Epithelial cell of prostate (primary cell): ENCODE results near the gene HYOU1.
"Not testable (repeated sequence)": the region's sequence is repeated elsewhere in the genome, so short reads cannot be mapped to it uniquely, and the experiment has no call there.

Experiments
- DNase-seq: peaks from one replicate; pipeline ENCODE4 v3.0.0-alpha.2; 2011; ENCODE audit warnings: low read depth, low spot score
- H3K27ac ChIP-seq: fragments of 450-650 bp; 2 replicates; pipeline ENCODE4 v1.5.1; 2017; ENCODE audit warnings: mild to moderate bottlenecking

The HYOU1 gene

DNA sequence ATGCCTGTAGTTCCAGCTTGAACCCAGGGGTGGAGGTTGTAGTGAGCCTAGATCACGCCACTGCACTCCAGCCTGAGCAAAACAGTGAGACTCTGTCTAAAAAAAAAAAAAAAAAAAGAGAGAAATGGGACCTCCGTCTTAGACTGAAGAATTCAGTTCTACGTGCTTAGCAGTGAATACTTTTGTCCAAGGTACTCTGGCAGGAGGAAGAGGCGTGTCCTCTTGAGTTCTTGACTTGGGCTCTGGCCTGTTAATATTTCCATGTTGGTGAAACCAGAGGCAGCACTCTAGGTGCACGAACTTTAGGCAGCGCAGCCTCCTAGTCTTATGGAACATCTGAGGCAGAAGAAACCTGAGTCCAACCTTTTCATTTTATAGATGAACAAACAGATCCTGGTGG lies 30.1 kb upstream of the HYOU1 start:
- no peak overlapping the region for H3K27ac ChIP-seq

GRCh38 chr11:119085437-119085847 lies 28.4 kb upstream of the HYOU1 start:
- DNase-seq, result no peak
- peak overlapping the region; percentile 69 for H3K27ac ChIP-seq

More for the DNA sequence above, 30.1 kb upstream of the HYOU1 start:
- no peak for DNase-seq

- DNase-seq, result peak; percentile 59
- peak within 1 kb of the TSS; percentile 69 for H3K27ac ChIP-seq
Observed at GRCh38 chr11:119084663-119085436, 27.8 kb upstream of the HYOU1 start, which contains the start of gene HMBS. Gene HMBS, plus strand, starts transcription at chr11:119084881. Its CDS starts 153 bp downstream, at chr11:119085034.

DNA sequence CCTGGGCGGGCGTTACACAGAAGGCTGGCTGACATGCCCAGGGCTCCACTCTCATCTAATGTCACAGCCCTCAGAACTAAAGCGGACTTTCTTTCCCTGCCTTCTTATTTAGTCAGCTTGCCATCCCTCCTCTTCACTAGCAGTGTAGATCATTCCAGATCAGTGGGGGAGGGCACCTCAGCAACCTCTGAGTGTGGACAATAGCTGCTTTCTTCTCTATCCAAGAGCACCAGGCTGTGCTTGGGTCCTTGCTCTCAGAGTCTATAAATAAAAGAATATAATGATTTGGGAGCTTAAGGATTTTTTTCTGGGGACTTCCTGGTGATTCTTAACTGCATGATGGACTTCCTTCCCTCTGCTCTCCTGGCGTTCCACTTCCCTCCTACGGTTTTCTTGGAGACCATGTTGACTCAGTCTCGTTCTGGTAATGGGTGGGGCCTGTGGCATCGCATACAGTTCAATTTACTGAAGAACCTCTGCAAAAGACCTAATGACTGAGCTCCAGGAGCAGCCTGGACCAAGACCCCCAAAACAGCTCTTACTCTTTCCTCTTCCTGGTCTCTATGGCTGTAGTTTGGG lies 24.8 kb upstream of the HYOU1 start:
- DNase-seq, result no peak
- H3K27ac ChIP-seq, result no peak overlapping the region

DNA sequence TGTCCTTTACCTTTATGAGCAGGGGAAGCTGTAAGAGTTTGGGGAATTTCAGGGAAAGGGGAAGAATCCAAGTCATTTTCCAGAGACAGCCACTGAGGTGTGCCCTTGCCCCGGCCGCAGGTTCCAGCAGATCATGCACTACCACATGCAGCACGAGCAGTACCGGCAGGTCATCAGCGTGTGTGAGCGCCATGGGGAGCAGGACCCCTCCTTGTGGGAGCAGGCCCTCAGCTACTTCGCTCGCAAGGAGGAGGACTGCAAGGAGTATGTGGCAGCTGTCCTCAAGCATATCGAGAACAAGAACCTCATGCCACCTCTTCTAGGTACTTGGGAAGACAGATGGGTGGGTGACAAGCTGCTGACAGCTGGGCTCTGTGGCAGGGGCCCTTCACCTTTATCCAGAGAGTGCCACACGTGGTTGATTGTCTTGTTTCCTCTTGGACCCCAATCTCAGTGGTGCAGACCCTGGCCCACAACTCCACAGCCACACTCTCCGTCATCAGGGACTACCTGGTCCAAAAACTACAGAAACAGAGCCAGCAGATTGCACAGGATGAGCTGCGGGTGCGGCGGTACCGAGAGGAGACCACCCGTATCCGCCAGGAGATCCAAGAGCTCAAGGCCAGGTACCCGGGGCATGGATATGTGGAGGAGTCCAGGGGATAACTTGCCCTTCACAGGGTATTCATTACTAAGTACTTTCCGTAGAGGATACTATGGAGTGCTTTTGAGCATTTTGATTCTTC lies 21.8 kb upstream of the HYOU1 start:
- H3K27ac ChIP-seq, result no peak overlapping the region
- DNase-seq, result no peak

- H3K27ac ChIP-seq, result no peak overlapping the region
- no peak for DNase-seq
Observed at GRCh38 chr11:119077839-119078238, 20.8 kb upstream of the HYOU1 start.

DNA sequence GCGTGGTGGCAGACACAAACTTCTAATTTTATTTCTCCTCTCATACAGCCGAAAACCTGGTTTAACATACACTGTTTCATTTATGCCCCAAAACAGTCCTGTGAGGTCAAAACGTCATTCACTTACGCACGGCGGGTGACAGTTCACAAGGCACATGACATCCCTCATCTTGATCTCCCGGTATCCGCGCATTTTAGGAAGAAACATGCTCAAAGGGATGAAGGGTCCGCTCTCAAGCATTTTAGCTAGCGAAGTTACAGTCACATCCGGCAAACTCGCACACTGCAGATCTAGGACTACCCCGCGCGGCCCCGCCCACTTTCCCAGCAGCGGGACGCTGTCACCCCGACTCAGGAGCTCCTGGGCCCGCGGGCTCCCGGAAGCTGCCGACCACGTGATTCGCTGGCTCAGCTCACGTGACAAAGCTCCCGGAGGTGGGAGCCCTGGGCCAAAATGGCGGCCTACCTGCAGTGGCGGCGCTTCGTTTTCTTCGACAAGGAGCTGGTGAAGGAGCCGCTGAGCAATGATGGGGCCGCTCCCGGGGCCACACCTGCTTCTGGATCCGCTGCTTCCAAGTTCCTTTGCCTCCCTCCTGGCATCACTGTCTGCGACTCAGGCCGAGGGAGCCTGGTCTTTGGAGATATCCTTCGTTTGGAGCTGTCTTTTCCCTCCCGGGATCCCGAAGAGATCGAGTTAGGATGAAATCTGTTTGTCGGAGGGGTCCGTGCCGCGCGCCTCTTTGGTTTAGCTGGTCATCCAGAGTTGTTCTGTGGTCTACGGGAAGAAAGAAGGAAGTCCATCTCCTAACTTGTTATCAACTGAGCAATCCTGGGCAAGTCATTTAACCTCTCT lies 10.6 kb upstream of the HYOU1 start, which contains the start of gene VPS11:
Gene VPS11 (plus strand): TSS at position 448 of the 852 bp plus-strand sequence. CDS start 6 bp downstream, at position 454.
- H3K27ac ChIP-seq, result peak within 1 kb of the TSS; percentile 82
- peak; percentile 75 for DNase-seq

DNA sequence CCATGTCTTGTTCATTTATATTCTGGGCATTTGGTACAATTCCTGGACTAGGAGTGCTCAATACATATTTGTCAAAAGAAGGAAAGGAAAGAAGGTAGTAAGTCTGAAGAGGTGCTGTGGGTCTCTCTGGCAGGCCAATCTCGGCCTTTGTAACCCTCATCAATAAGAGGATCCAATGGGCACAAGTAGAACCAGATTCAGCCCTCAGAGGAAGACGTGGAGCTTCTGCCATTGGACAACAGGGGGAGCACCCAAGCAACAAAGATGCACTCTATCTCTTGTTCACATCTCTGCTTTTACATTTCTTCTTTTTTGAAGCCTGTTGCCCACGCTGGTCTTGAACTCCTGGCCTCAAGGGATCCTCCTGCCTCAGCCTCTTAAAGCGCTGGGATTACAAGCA lies 8.4 kb upstream of the HYOU1 start:
- H3K27ac ChIP-seq, result no peak overlapping the region
- no peak for DNase-seq

- no peak for DNase-seq
- no peak overlapping the region for H3K27ac ChIP-seq
Observed at GRCh38 chr11:119062779-119063178, 5.8 kb upstream of the HYOU1 start.

DNA sequence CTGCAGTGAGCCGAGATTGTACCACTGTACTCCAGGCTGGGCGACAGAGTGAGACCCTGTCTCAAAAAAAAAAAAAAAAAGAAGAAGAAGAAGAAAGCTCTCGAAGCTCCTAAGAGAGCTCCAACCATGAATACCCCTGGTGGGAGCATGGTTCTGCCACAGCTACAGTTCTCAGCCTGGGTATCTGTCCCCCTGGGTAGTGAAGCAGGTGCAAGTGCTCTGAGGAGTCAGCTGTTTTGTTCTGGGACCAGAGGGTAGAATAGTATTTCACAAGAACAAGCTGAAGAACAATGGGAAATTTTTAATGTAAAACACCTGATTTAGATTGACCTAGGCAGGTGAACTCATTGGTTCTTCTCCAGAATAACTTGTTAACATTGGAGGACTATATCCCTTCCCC lies 4.3 kb upstream of the HYOU1 start:
- no peak for DNase-seq
- no peak overlapping the region for H3K27ac ChIP-seq

DNA sequence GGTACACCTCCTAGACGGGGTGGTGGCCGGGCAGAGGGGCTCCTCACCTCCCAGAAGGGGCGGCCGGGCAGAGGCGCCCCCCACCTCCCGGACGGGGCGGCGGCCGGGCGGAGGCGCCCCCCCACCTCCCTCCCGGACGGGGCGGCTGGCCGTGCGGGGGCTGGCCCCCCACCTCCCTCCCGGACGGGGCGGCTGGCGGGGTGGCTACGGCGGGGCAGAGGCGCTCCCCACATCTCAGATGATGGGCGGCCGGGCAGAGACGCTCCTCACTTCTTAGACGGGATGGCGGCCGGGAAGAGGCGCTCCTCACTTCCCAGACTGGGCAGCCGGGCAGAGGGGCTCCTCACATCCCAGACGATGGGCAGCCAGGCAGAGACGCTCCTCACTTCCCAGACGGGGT lies 2.1 kb upstream of the HYOU1 start:
- H3K27ac ChIP-seq, DNase-seq: not testable (repeated sequence)

GRCh38 chr11:119056421-119056999 lies 495 bp downstream of the HYOU1 start:
- no peak for DNase-seq
- H3K27ac ChIP-seq, result peak overlapping the region; percentile 87

- H3K27ac ChIP-seq, result peak overlapping the region; percentile 87
- DNase-seq, result no peak
Observed at GRCh38 chr11:119055901-119056300, 1.1 kb downstream of the HYOU1 start.

DNA sequence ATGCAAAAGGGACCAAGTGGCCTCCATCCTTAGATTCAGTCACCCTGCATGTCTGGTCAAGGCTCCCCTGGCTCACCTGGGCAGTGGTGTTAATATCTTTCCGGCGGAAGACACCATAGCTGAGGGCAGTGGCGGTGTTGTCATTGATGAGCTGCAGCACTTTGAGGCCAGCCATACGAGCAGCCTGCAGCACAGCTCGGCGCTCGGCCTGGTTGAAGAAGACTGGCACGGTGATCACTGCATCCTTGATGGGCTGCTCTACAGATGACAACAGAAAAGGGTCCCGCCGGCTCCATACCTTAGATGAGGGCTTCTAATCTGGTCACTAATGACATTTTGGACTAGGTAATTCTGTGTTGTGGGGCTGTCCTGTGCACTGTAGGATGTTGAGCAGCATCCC lies 2.6 kb downstream of the HYOU1 start:
- no peak for DNase-seq
- H3K27ac ChIP-seq, result no peak overlapping the region

GRCh38 chr11:119052163-119052814 lies 4.7 kb downstream of the HYOU1 start:
- no peak overlapping the region for H3K27ac ChIP-seq
- DNase-seq, result no peak

DNA sequence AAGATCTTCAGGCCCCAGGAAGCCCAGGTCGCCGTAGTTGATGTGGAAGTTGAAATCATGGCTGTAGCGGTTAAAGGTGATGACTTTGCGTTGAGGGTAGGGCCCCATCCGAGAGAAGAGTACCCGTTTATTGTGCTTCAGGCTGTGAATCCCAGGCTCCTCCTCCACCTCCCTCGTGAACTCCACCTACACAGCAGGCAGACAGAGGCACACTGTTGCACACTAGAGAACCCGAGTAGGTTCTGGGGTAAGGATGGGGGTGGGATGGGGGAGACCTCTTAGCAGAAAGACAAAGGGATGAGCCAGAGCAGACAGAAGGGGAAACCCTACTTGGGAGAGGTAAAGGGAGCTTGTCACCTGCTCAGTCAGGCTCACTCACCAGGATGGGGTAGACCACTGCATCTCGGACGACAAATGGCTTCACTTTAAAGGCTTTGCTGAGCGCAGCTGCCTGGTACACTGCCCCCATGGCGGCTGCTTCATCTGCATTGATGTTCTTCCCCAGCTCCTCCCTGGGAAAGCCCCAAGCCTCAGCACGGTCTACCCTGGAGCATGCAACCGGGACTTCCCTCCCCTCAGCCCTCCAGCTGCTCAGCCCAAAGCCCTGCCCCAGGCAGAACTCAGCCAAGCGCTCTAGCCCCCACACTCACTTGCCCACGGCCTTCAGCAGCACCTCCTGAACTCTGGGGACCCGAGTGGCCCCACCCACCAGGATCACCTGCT lies 5.4 kb downstream of the HYOU1 start:
- no peak for DNase-seq
- H3K27ac ChIP-seq, result no peak overlapping the region

DNA sequence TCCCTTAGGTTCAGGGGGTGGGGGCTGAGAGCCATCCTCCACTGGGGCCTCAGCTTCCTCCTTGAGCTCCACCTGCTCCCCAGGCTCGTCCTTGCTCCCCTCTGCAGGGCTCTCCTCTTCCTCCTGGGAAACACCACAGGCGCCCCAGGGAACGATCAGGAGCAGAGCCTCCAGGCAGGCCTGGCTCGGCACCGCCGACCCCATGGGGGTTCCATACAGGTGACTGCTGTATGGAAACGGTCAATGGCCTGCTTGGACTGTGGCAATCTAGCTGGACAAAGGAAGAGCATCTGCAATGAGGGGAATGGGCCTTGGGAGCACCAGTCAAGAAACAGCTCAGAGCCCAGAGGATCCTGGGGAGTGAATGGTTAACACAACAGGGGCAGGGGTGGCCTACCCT lies 7.9 kb downstream of the HYOU1 start:
- no peak for DNase-seq

DNA sequence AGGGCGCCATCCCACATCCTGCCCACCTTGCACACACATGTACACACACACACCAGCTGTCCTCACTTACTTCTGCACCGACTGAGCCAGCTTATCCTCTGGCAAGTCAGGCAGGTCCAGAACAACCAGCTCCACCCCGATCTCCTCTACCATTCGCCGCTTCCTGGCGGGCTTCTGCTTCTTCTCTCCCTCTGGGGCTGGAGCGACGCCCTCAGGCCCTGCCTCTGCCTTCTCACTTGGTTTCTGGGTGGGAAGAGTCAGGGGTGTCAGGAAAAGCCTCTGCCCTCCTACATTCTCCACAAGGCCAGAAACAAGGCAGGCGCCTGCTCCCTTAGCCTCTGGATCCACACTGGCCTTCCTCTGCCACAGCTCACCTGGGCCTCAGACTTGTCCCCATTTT lies 8.4 kb downstream of the HYOU1 start:
- H3K27ac ChIP-seq, result no peak overlapping the region
- no peak for DNase-seq

More for the DNA sequence above, 7.9 kb downstream of the HYOU1 start:
- no peak overlapping the region for H3K27ac ChIP-seq

GRCh38 chr11:119047205-119047604 lies 9.8 kb downstream of the HYOU1 start:
- no peak for DNase-seq
- H3K27ac ChIP-seq, result no peak overlapping the region
